Measurements from ENCODE around the gene GAD2.

- TF ChIP-seq ZNF707 (tag by site-specific recombination; IDR thresholded peaks at IDR 0.05) (no peak), ZNF121 (tag by site-specific recombination; IDR thresholded peaks at IDR 0.05) (no peak), CTCF (tag by site-specific recombination; IDR thresholded peaks at IDR 0.05) (no peak), HOXA7 (CRISPR knock-in tag; IDR thresholded peaks at IDR 0.05; ENCODE audit: borderline replicate concordance) (no peak), ZNF350 (tag by site-specific recombination; IDR thresholded peaks at IDR 0.05) (no peak), ZBTB17 (tag by site-specific recombination; IDR thresholded peaks at IDR 0.05) (no peak), ZNF16 (tag by site-specific recombination; IDR thresholded peaks at IDR 0.05; ENCODE audit: low read depth) (no peak), ZNF558 (tag by site-specific recombination; IDR thresholded peaks at IDR 0.05) (no peak), ZNF23 (tag by site-specific recombination; IDR thresholded peaks at IDR 0.05; ENCODE audit: borderline replicate concordance) (no peak), ZBTB21 (tag by site-specific recombination; IDR thresholded peaks at IDR 0.05) (no peak)
- TF ChIP-seq, protein P1, sequence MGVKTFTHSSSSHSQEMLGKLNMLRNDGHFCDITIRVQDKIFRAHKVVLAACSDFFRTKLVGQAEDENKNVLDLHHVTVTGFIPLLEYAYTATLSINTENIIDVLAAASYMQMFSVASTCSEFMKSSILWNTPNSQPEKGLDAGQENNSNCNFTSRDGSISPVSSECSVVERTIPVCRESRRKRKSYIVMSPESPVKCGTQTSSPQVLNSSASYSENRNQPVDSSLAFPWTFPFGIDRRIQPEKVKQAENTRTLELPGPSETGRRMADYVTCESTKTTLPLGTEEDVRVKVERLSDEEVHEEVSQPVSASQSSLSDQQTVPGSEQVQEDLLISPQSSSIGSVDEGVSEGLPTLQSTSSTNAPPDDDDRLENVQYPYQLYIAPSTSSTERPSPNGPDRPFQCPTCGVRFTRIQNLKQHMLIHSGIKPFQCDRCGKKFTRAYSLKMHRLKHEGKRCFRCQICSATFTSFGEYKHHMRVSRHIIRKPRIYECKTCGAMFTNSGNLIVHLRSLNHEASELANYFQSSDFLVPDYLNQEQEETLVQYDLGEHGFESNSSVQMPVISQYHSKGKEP (tag by site-specific recombination; IDR thresholded peaks at IDR 0.05) = no peak
- TF ChIP-seq, protein P2, sequence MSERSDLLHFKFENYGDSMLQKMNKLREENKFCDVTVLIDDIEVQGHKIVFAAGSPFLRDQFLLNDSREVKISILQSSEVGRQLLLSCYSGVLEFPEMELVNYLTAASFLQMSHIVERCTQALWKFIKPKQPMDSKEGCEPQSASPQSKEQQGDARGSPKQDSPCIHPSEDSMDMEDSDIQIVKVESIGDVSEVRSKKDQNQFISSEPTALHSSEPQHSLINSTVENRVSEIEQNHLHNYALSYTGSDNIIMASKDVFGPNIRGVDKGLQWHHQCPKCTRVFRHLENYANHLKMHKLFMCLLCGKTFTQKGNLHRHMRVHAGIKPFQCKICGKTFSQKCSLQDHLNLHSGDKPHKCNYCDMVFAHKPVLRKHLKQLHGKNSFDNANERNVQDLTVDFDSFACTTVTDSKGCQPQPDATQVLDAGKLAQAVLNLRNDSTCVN (tag by site-specific recombination; optimal IDR thresholded peaks at IDR 0.05) = no peak
- TF ChIP-seq, protein P3, sequence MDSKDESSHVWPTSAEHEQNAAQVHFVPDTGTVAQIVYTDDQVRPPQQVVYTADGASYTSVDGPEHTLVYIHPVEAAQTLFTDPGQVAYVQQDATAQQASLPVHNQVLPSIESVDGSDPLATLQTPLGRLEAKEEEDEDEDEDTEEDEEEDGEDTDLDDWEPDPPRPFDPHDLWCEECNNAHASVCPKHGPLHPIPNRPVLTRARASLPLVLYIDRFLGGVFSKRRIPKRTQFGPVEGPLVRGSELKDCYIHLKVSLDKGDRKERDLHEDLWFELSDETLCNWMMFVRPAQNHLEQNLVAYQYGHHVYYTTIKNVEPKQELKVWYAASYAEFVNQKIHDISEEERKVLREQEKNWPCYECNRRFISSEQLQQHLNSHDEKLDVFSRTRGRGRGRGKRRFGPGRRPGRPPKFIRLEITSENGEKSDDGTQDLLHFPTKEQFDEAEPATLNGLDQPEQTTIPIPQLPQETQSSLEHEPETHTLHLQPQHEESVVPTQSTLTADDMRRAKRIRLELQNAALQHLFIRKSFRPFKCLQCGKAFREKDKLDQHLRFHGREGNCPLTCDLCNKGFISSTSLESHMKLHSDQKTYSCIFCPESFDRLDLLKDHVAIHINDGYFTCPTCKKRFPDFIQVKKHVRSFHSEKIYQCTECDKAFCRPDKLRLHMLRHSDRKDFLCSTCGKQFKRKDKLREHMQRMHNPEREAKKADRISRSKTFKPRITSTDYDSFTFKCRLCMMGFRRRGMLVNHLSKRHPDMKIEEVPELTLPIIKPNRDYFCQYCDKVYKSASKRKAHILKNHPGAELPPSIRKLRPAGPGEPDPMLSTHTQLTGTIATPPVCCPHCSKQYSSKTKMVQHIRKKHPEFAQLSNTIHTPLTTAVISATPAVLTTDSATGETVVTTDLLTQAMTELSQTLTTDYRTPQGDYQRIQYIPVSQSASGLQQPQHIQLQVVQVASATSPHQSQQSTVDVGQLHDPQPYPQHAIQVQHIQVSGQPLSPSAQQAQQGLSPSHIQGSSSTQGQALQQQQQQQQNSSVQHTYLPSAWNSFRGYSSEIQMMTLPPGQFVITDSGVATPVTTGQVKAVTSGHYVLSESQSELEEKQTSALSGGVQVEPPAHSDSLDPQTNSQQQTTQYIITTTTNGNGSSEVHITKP (tag by site-specific recombination; IDR thresholded peaks at IDR 0.05) = no peak
Measured at GRCh38 chr10:26303366-26303765, 86.8 kb downstream of the GAD2 start.

Measured in HEK293 (cell line).